ENCODE measurements around the gene CRCP.

GRCh38 chr7:66110856-66111255, 3.8 kb upstream of the CRCP start:
- TF ChIP-seq CTCF (conservative IDR thresholded peaks at IDR 0.05; ENCODE audit: low read depth, low read length) (no peak), EZH2 (IDR thresholded peaks at IDR 0.05; ENCODE audit: borderline replicate concordance, low read depth, low read length, poor library complexity, severe bottlenecking) (no peak)

All from A673 (cell line).